Nephron progenitor cell (in vitro differentiated cells): ENCODE measurements around the gene SIPA1L3.

ENCODE experiments used
- DNase-seq: peaks from one replicate; pipeline ENCODE4 v3.0.0; 2021
- H3K27ac Mint-ChIP-seq: 2 replicates; pipeline ENCODE4 v1.8.0; 2021; ENCODE audit warnings: mild to moderate bottlenecking, moderate library complexity, mixed read lengths
- H3K27me3 Mint-ChIP-seq: 2 replicates; pipeline ENCODE4 v1.8.0; 2021; ENCODE audit warnings: mild to moderate bottlenecking, low read depth, mixed read lengths; ENCODE audit not compliant: poor library complexity
- H3K36me3 Mint-ChIP-seq: 2 replicates; pipeline ENCODE4 v1.8.0; 2021; ENCODE audit warnings: low read depth, mixed read lengths
- H3K4me1 Mint-ChIP-seq: 2 replicates; pipeline ENCODE4 v1.8.0; 2021; ENCODE audit warnings: mixed read lengths
- H3K4me3 Mint-ChIP-seq: 2 replicates; pipeline ENCODE4 v1.8.0; 2021; ENCODE audit warnings: mild to moderate bottlenecking, moderate library complexity, mixed read lengths
- H3K9me3 Mint-ChIP-seq: 2 replicates; pipeline ENCODE4 v1.8.0; 2021; ENCODE audit warnings: mild to moderate bottlenecking, moderate library complexity, mixed read lengths
- CTCF ChIP-seq: fragments of 200-600 bp; sonication (generic); IDR thresholded peaks from 2 replicates; pipeline ENCODE4 v1.5.0; 2021; ENCODE audit warnings: antibody characterized with exemption

SIPA1L3 gene

GRCh38 chr19:37989855-37990254 is 82.8 kb downstream of the SIPA1L3 start:
- no peak overlapping the region for H3K27ac Mint-ChIP-seq
- peaks cover 10% of the 10 kb centered on the region for H3K36me3 Mint-ChIP-seq
- no peaks in the 10 kb centered on the region for H3K27me3 Mint-ChIP-seq
- no peak for DNase-seq
- H3K9me3 Mint-ChIP-seq = no peaks in the 10 kb centered on the region
- H3K4me3 Mint-ChIP-seq = no peak overlapping the region
- H3K4me1 Mint-ChIP-seq = peaks cover 46% of the 10 kb centered on the region
- TF ChIP-seq CTCF = no peak

GRCh38 chr19:37990362-37990761 is 83.4 kb downstream of the SIPA1L3 start:
- Mint-ChIP-seq H3K9me3 (no peaks in the 10 kb centered on the region), H3K4me3 (no peak overlapping the region), H3K27ac (no peak overlapping the region), H3K4me1 (peaks cover 50% of the 10 kb centered on the region), H3K27me3 (no peaks in the 10 kb centered on the region), H3K36me3 (peaks cover 16% of the 10 kb centered on the region)
- no peak for TF ChIP-seq CTCF
- DNase-seq = no peak

GRCh38 chr19:37991176-37991835 is 84.3 kb downstream of the SIPA1L3 start:
- Mint-ChIP-seq H3K4me1 (peaks cover 53% of the 10 kb centered on the region), H3K4me3 (no peak overlapping the region), H3K27me3 (no peaks in the 10 kb centered on the region), H3K9me3 (no peaks in the 10 kb centered on the region), H3K36me3 (peaks cover 17% of the 10 kb centered on the region), H3K27ac (peak overlapping the region; percentile 80)
- no peak for DNase-seq
- TF ChIP-seq CTCF = no peak

GRCh38 chr19:37991841-37992248 is 84.8 kb downstream of the SIPA1L3 start:
- TF ChIP-seq CTCF = no peak
- Mint-ChIP-seq H3K4me3 (no peak overlapping the region), H3K9me3 (no peaks in the 10 kb centered on the region), H3K27ac (no peak overlapping the region), H3K4me1 (peaks cover 48% of the 10 kb centered on the region), H3K27me3 (no peaks in the 10 kb centered on the region), H3K36me3 (peaks cover 17% of the 10 kb centered on the region)
- DNase-seq = no peak

GRCh38 chr19:37992761-37993160 is 85.8 kb downstream of the SIPA1L3 start:
- H3K9me3 Mint-ChIP-seq = no peaks in the 10 kb centered on the region
- H3K36me3 Mint-ChIP-seq = peaks cover 17% of the 10 kb centered on the region
- peaks cover 39% of the 10 kb centered on the region for H3K4me1 Mint-ChIP-seq
- no peak overlapping the region for H3K27ac Mint-ChIP-seq
- no peak overlapping the region for H3K4me3 Mint-ChIP-seq
- DNase-seq = no peak
- H3K27me3 Mint-ChIP-seq = no peaks in the 10 kb centered on the region
- no peak for TF ChIP-seq CTCF

GRCh38 chr19:37994823-37995130 is 87.8 kb downstream of the SIPA1L3 start:
- Mint-ChIP-seq H3K4me1 (peaks cover 39% of the 10 kb centered on the region), H3K36me3 (peaks cover 17% of the 10 kb centered on the region), H3K27ac (no peak overlapping the region), H3K9me3 (no peaks in the 10 kb centered on the region), H3K4me3 (no peak overlapping the region), H3K27me3 (no peaks in the 10 kb centered on the region)
- no peak for TF ChIP-seq CTCF
- DNase-seq = no peak
